NCI-H2107 (cell line): ENCODE results near the gene ADGRD2.

Experiments
- DNase-seq: peaks from one replicate; lab custom pipeline; 2025; lab: John Stamatoyannopoulos, UW

Gene ADGRD2

GRCh38 chr9:124480621-124480981, 30.4 kb downstream of the ADGRD2 start:
- DNase-seq, result no peak

GRCh38 chr9:124481115-124481514, 30.9 kb downstream of the ADGRD2 start:
- no peak for DNase-seq

- no peak for DNase-seq
These were observed 32.3 kb downstream of the ADGRD2 start for GRCh38 chr9:124482431-124483031.

- DNase-seq, result no peak
These were observed 33.2 kb downstream of the ADGRD2 start for GRCh38 chr9:124483481-124483880.

GRCh38 chr9:124485201-124485600, 35.0 kb downstream of the ADGRD2 start:
- DNase-seq, result no peak

GRCh38 chr9:124485936-124486335, 35.7 kb downstream of the ADGRD2 start:
- DNase-seq, result no peak

GRCh38 chr9:124486778-124487259, 36.6 kb downstream of the ADGRD2 start:
- DNase-seq, result no peak

- no peak for DNase-seq
These were observed 37.3 kb downstream of the ADGRD2 start for GRCh38 chr9:124487260-124488182.

- no peak for DNase-seq
These were observed 38.5 kb downstream of the ADGRD2 start for GRCh38 chr9:124488641-124489210.

- DNase-seq, result no peak
These were observed 39.0 kb downstream of the ADGRD2 start for GRCh38 chr9:124489222-124489621.

GRCh38 chr9:124490004-124490403, 39.8 kb downstream of the ADGRD2 start:
- DNase-seq, result no peak

- DNase-seq, result no peak
These were observed 41.1 kb downstream of the ADGRD2 start for GRCh38 chr9:124491049-124491975.

- DNase-seq, result no peak
These were observed 42.6 kb downstream of the ADGRD2 start for GRCh38 chr9:124492818-124493217.

GRCh38 chr9:124493218-124493617, 43.0 kb downstream of the ADGRD2 start:
- DNase-seq, result no peak

- no peak for DNase-seq
These were observed 43.7 kb downstream of the ADGRD2 start for GRCh38 chr9:124493794-124494479.

- DNase-seq, result no peak
These were observed 45.1 kb downstream of the ADGRD2 start for GRCh38 chr9:124495126-124496074.

- no peak for DNase-seq
These were observed 45.8 kb downstream of the ADGRD2 start for GRCh38 chr9:124496075-124496449.

GRCh38 chr9:124496463-124496862, 46.2 kb downstream of the ADGRD2 start:
- no peak for DNase-seq

GRCh38 chr9:124497441-124497840, 47.2 kb downstream of the ADGRD2 start:
- DNase-seq, result no peak

GRCh38 chr9:124498040-124498439, 47.8 kb downstream of the ADGRD2 start:
- no peak for DNase-seq
